ENCODE data around the gene SCYGR3.

SCYGR3 gene

GRCh38 chr2:227629435-227629834 lies 14.8 kb upstream of the SCYGR3 start:
- H3K27me3 ChIP-seq (ENCODE audit: low read depth, low read length) = peaks cover 15% of the 10 kb centered on the region
- no peaks in the 10 kb centered on the region for H3K9me3 ChIP-seq (ENCODE audit: insufficient read depth, low read length)
- H4K20me1 ChIP-seq (ENCODE audit: insufficient read depth, low read length) = no peaks in the 10 kb centered on the region
- H3K79me2 ChIP-seq (ENCODE audit: low read length) = no peaks in the 10 kb centered on the region
- no peak overlapping the region for H3K4me3 ChIP-seq (ENCODE audit: low read length)
- H3K9ac ChIP-seq (ENCODE audit: low read length) = no peak overlapping the region
- peaks cover 14% of the 10 kb centered on the region for H3K4me1 ChIP-seq (ENCODE audit: low read length)
- no peak overlapping the region for H2AFZ ChIP-seq (ENCODE audit: low read depth, low read length)
- TF ChIP-seq EZH2phosphoT487 (IDR thresholded peaks at IDR 0.05; ENCODE audit: low read depth) (no peak), CTCF (IDR thresholded peaks at IDR 0.05; ENCODE audit: low read depth, low read length) (no peak)
- H3K36me3 ChIP-seq (replicated peaks; ENCODE audit: low read depth, low read length) = no peaks in the 10 kb centered on the region
- H3K4me2 ChIP-seq (ENCODE audit: low read length) = no peak overlapping the region
- no peak overlapping the region for H3K27ac ChIP-seq (ENCODE audit: low read length)

GRCh38 chr2:227627769-227628168 lies 13.1 kb upstream of the SCYGR3 start:
- TF ChIP-seq EZH2phosphoT487 (IDR thresholded peaks at IDR 0.05; ENCODE audit: low read depth) = no peak
- no peak for TF ChIP-seq CTCF (IDR thresholded peaks at IDR 0.05; ENCODE audit: low read depth, low read length)
- no peaks in the 10 kb centered on the region for H4K20me1 ChIP-seq (ENCODE audit: insufficient read depth, low read length)
- no peaks in the 10 kb centered on the region for H3K79me2 ChIP-seq (ENCODE audit: low read length)
- no peak overlapping the region for H3K4me3 ChIP-seq (ENCODE audit: low read length)
- H3K4me2 ChIP-seq (ENCODE audit: low read length) = peak overlapping the region; percentile 51
- H3K27me3 ChIP-seq (ENCODE audit: low read depth, low read length) = peaks cover 15% of the 10 kb centered on the region
- no peak overlapping the region for H3K9ac ChIP-seq (ENCODE audit: low read length)
- H2AFZ ChIP-seq (ENCODE audit: low read depth, low read length) = no peak overlapping the region
- H3K27ac ChIP-seq (ENCODE audit: low read length) = no peak overlapping the region
- H3K9me3 ChIP-seq (ENCODE audit: insufficient read depth, low read length) = no peaks in the 10 kb centered on the region
- no peaks in the 10 kb centered on the region for H3K36me3 ChIP-seq (replicated peaks; ENCODE audit: low read depth, low read length)
- H3K4me1 ChIP-seq (ENCODE audit: low read length) = peaks cover 14% of the 10 kb centered on the region

- Histone ChIP-seq H3K4me3 (ENCODE audit: low read length) (no peak overlapping the region), H3K9me3 (ENCODE audit: insufficient read depth, low read length) (no peaks in the 10 kb centered on the region), H3K27me3 (ENCODE audit: low read depth, low read length) (peaks cover 15% of the 10 kb centered on the region), H3K9ac (ENCODE audit: low read length) (no peak overlapping the region), H4K20me1 (ENCODE audit: insufficient read depth, low read length) (no peaks in the 10 kb centered on the region), H3K4me2 (ENCODE audit: low read length) (no peak overlapping the region), H3K27ac (ENCODE audit: low read length) (no peak overlapping the region), H3K79me2 (ENCODE audit: low read length) (no peaks in the 10 kb centered on the region), H2AFZ (ENCODE audit: low read depth, low read length) (no peak overlapping the region), H3K4me1 (ENCODE audit: low read length) (peaks cover 14% of the 10 kb centered on the region), H3K36me3 (replicated peaks; ENCODE audit: low read depth, low read length) (no peaks in the 10 kb centered on the region)
- TF ChIP-seq CTCF (IDR thresholded peaks at IDR 0.05; ENCODE audit: low read depth, low read length) (no peak), EZH2phosphoT487 (IDR thresholded peaks at IDR 0.05; ENCODE audit: low read depth) (no peak)
Observed at GRCh38 chr2:227626580-227627151, 12.0 kb upstream of the SCYGR3 start.

GRCh38 chr2:227625420-227625819 lies 10.8 kb upstream of the SCYGR3 start:
- Histone ChIP-seq H3K9me3 (ENCODE audit: insufficient read depth, low read length) (no peaks in the 10 kb centered on the region), H3K9ac (ENCODE audit: low read length) (no peak overlapping the region), H3K36me3 (replicated peaks; ENCODE audit: low read depth, low read length) (no peaks in the 10 kb centered on the region), H3K4me3 (ENCODE audit: low read length) (no peak overlapping the region), H3K79me2 (ENCODE audit: low read length) (no peaks in the 10 kb centered on the region), H3K4me1 (ENCODE audit: low read length) (peaks cover 14% of the 10 kb centered on the region), H2AFZ (ENCODE audit: low read depth, low read length) (no peak overlapping the region), H3K27ac (ENCODE audit: low read length) (no peak overlapping the region), H3K27me3 (ENCODE audit: low read depth, low read length) (peaks cover 8% of the 10 kb centered on the region), H3K4me2 (ENCODE audit: low read length) (no peak overlapping the region), H4K20me1 (ENCODE audit: insufficient read depth, low read length) (no peaks in the 10 kb centered on the region)
- TF ChIP-seq EZH2phosphoT487 (IDR thresholded peaks at IDR 0.05; ENCODE audit: low read depth) = no peak
- TF ChIP-seq CTCF (IDR thresholded peaks at IDR 0.05; ENCODE audit: low read depth, low read length) = no peak

Measured in OCI-LY3 (cell line).